ENCODE measurements around the gene ZSCAN5C.

- TF ChIP-seq SUZ12 (IDR thresholded peaks at IDR 0.05) (no peak), FOXM1 (IDR thresholded peaks at IDR 0.05; ENCODE audit: borderline replicate concordance) (no peak), HDGF (IDR thresholded peaks at IDR 0.05; ENCODE audit: borderline replicate concordance) (no peak), SP1 (IDR thresholded peaks at IDR 0.05) (no peak), FOXK2 (IDR thresholded peaks at IDR 0.05) (no peak), L3MBTL2 (conservative IDR thresholded peaks at IDR 0.05) (no peak), FOXA1 (IDR thresholded peaks at IDR 0.05) (no peak), PKNOX1 (IDR thresholded peaks at IDR 0.05) (no peak), LEF1 (IDR thresholded peaks at IDR 0.05; ENCODE audit: borderline replicate concordance) (no peak), ZNF384 (IDR thresholded peaks at IDR 0.05) (no peak), TARDBP (IDR thresholded peaks at IDR 0.05) (no peak), BHLHE40 (IDR thresholded peaks at IDR 0.05; ENCODE audit: borderline replicate concordance) (no peak)
Measured at GRCh38 chr19:56253737-56254136, 51.7 kb downstream of the ZSCAN5C start.

Data from HEK293T (cell line).